Ovary (tissue), 9 donors: ENCODE data around the gene SVBP. TPM values are rescaled to one million over a fixed set of nuclear protein-coding genes. Genes with fewer than 3 reads are reported as not detected.

Source experiments
- DNase-seq, 5 donors: peaks; one replicate each; pipeline ENCODE4 v3.0.0-alpha.2; 2019 to 2020
- H3K27ac ChIP-seq, 2 donors: fragments of 200-600 bp; one replicate each; pipeline versions ENCODE4 v1.5.1 to v1.8.0; 2019 to 2022
- H3K27me3 ChIP-seq: fragments of 200-600 bp; one replicate; pipeline ENCODE4 v1.8.0; 2022
- H3K36me3 ChIP-seq: fragments of 200-600 bp; sonication (generic); one replicate; pipeline ENCODE4 v1.5.1; 2019
- H3K4me1 ChIP-seq: one replicate; pipeline ENCODE4 v1.8.1; 2013; ENCODE audit warnings: mild to moderate bottlenecking, moderate library complexity; ENCODE audit not compliant: insufficient read depth
- H3K4me3 ChIP-seq: fragments of 200-600 bp; sonication (generic); one replicate; pipeline ENCODE4 v1.5.1; 2017
- H3K9me3 ChIP-seq, 2 donors: fragments of 200-600 bp in 1 of 2; sonication (generic) in 1 of 2; one replicate each; pipeline versions ENCODE4 v1.5.1 to v1.8.1; 2013 to 2019; ENCODE audit warnings: mild to moderate bottlenecking in 1 of 2, moderate library complexity in 1 of 2
- CTCF ChIP-seq, 3 donors: fragments of 450-650 bp in 2 of 3; fragments of 200-600 bp in 1 of 3; IDR thresholded peaks; one replicate each; pipeline versions ENCODE4 v1.5.1 to v1.8.0; 2016 to 2022; ENCODE audit warnings: antibody characterized with exemption in 3 of 3, mild to moderate bottlenecking in 1 of 3
- EP300 ChIP-seq: sonication (generic); formaldehyde crosslinking; IDR thresholded peaks from one replicate; pipeline ENCODE4 v1.6.1; 2017; ENCODE audit warnings: antibody characterized with exemption
- POLR2A ChIP-seq: fragments of 450-650 bp; IDR thresholded peaks from one replicate; pipeline ENCODE4 v1.6.1; 2017; ENCODE audit warnings: antibody characterized with exemption, mild to moderate bottlenecking, moderate library complexity
- WGBS, 3 donors: extraction: QIAGEN DNeasy Blood & Tissue Kit in 1 of 3; methylation state at CpG; one replicate each; pipeline versions ENCODE4 v1.1.5 to v1.1.7; 2013 to 2017; 5-methylcytosine and 5-hydroxymethylcytosine counted together
- intact Hi-C, 4 donors: fragments of 100-400 bp; cut with DNase I; formaldehyde crosslinking; loops; one replicate each; pipeline versions ENCODE4 v1.11.0 to v1.15.1; 2022 to 2023
- polyA plus RNA-seq, 2 donors: library from polyadenylated mRNA; stranded (reverse); fragments of 200-250 nt in 1 of 2; fragments of 350-450 nt in 1 of 2; fragmentation: Illumina TruSeq in 1 of 2; extraction: RNeasy Lipid Tissue Mini Kit (QIAGEN cat#74804) in 1 of 2; gene quantifications; one replicate each; pipeline ENCODE4 v1.2.3, GENCODE V29; 2013 to 2014
- total RNA-seq, 7 donors: library from RNA; depleted of rRNA in 2 of 7; stranded (reverse); fragments of >200 nt in 2 of 7; fragmentation: NEBNext Ultra II Directional in 3 of 7; extraction: Animal tissue kit (Norgen Biotek cat#: 25700) in 3 of 7; gene quantifications; one replicate each; pipeline versions ENCODE4 v1.1.0 to v1.2.4, GENCODE V29; 2016 to 2023
- donor health status: DM: no; HTN: no; CAD: no; lungs with moderate emphysema.
- donor health status: DM: no; HTN: no; CAD: no.
- donor health status: Bipolar disorder and iron deficiency.
- donor health status: DM: yes; HTN: yes; CAD: no.
- donor health status: DM: no; HTN: no; CAD: no.
- donor health status: DM: yes; HTN: yes; CAD: no.

SVBP gene
- total and polyA plus RNA-seq, 9 donors: 20.8 to 56.6 (median 39.6) TPM

- 94 to 97% (median 96%) methylated on average over 5 of the region's 5 CpGs for whole genome bisulfite sequencing, 3 donors
- H3K9me3 ChIP-seq: peaks cover 0 to 3% of the 10 kb centered on the region in 2 donors
- no peaks in the 10 kb centered on the region for H3K27me3 ChIP-seq
- peaks cover 8% of the 10 kb centered on the region for H3K4me1 ChIP-seq
- DNase-seq: no peak
- H3K27ac ChIP-seq: no peak overlapping the region
- intact Hi-C loops: no loop called here
- TF ChIP-seq EP300: no peak
- no peak overlapping the region for H3K4me3 ChIP-seq
- H3K36me3 ChIP-seq: no peaks in the 10 kb centered on the region
Measured at GRCh38 chr1:42849944-42850343, 32.7 kb upstream of the SVBP start.

GRCh38 chr1:42848823-42849537 lies 31.8 kb upstream of the SVBP start:
- Histone ChIP-seq H3K9me3 (peaks cover 0 to 3% of the 10 kb centered on the region in 2 donors), H3K4me1 (peaks cover 8% of the 10 kb centered on the region), H3K27ac (no peak overlapping the region), H3K4me3 (no peak overlapping the region), H3K27me3 (no peaks in the 10 kb centered on the region), H3K36me3 (no peaks in the 10 kb centered on the region)
- TF ChIP-seq EP300 (no peak), POLR2A (no peak), CTCF (IDR thresholded peaks at IDR 0.05) (no peak)
- no peak for DNase-seq
- 95 to 97% (median 96%) methylated on average over 2 of the region's 2 CpGs for WGBS, 3 donors
- intact Hi-C loops: no loop called here

- 75 to 83% (median 76%) methylated on average over 6 of the region's 6 CpGs for WGBS, 3 donors
- intact Hi-C loops: no loop called here
- TF ChIP-seq EP300 (no peak), POLR2A (no peak), CTCF (IDR thresholded peaks at IDR 0.05) (no peak)
- peaks cover 0 to 3% of the 10 kb centered on the region in 2 donors for H3K9me3 ChIP-seq
- H3K36me3 ChIP-seq: no peaks in the 10 kb centered on the region
- peaks cover 8% of the 10 kb centered on the region for H3K4me1 ChIP-seq
- no peak overlapping the region for H3K27ac ChIP-seq
- DNase-seq: no peak
- H3K27me3 ChIP-seq: no peaks in the 10 kb centered on the region
- no peak overlapping the region for H3K4me3 ChIP-seq
Measured at GRCh38 chr1:42847721-42848460, 30.7 kb upstream of the SVBP start.

- intact Hi-C loops: no loop called here
- WGBS, 3 donors: 3 to 11% (median 9%) methylated on average over 6 of the region's 6 CpGs
- H3K27ac ChIP-seq: no peak overlapping the region
Measured at GRCh38 chr1:42847111-42847595, 30.0 kb upstream of the SVBP start.

More at GRCh38 chr1:42847111-42847595, 30.0 kb upstream of the SVBP start:
- peaks cover 8% of the 10 kb centered on the region for H3K4me1 ChIP-seq
- TF ChIP-seq EP300: no peak
- no peak for TF ChIP-seq POLR2A
- TF ChIP-seq CTCF (IDR thresholded peaks at IDR 0.05): no peak
- no peaks in the 10 kb centered on the region for H3K27me3 ChIP-seq
- no peaks in the 10 kb centered on the region for H3K36me3 ChIP-seq
- peaks cover 0 to 3% of the 10 kb centered on the region in 2 donors for H3K9me3 ChIP-seq
- peak overlapping the region; percentile 93 for H3K4me3 ChIP-seq
- no peak for DNase-seq
